GM12891 (cell line): Measurements from ENCODE around the gene DUOX2.
"Not testable (repeated sequence)": the region's sequence is repeated elsewhere in the genome, so short reads cannot be mapped to it uniquely, and the experiment has no call there.

Experiments
- POLR2A ChIP-seq: IDR thresholded peaks from 2 replicates; pipeline ENCODE4 v1.6.1; 2011; ENCODE audit warnings: low read depth, low read length, control low read depth
- POLR2AphosphoS5 ChIP-seq: IDR thresholded peaks from 2 replicates; pipeline ENCODE4 v1.6.1; 2011; ENCODE audit warnings: low read depth, low read length, control low read depth
- POU2F2 ChIP-seq: IDR thresholded peaks from 2 replicates; pipeline ENCODE4 v1.6.1; 2011; ENCODE audit warnings: low read depth, mild to moderate bottlenecking, control low read depth, low read length, moderate library complexity
- TAF1 ChIP-seq: IDR thresholded peaks from 2 replicates; pipeline ENCODE4 v1.6.1; 2011; ENCODE audit warnings: low read depth, low read length, control low read depth

DNA sequence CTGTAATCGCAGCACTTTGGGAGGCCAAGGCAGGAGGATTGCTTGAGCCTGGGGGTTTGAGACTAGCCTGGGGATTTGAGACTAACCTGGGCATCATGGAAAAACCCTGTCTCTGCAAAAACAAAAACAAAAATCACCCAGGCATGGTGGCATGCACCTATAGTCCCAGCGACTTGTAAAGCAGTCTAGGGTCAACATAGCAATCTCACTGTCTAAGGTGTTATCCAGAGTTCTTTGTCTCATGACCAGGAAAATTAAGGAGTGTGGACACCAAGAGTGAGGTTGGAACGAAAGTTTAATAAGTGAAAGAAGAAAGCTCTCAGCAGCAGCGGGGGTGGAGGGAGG, 65.6 kb downstream of the DUOX2 start:
- not testable (repeated sequence) for TF ChIP-seq POLR2A, POLR2AphosphoS5, TAF1, POU2F2
